Central memory CD8-positive, alpha-beta T cell (primary cell): ENCODE data around the gene SNCAIP.

Experiments used
- ATAC-seq: fragments of 150-1000 bp; cut with Tn5 transposase; replicated peaks from 2 replicates; pipeline ENCODE4 v1.10.0; 2022; ENCODE audit warnings: mild to moderate bottlenecking, moderate FRiP score, moderate number of reproducible peaks; ENCODE audit not compliant: poor library complexity, severe bottlenecking; ENCODE audit errors: extremely low read depth
- DNase-seq, 2 donors: peaks; one replicate each; pipeline ENCODE4 v3.0.0; 2021; ENCODE audit warnings: low spot score in 2 of 2
- H3K27ac Mint-ChIP-seq: one replicate; pipeline ENCODE4 v1.8.0; 2022; ENCODE audit warnings: low read depth, mild to moderate bottlenecking, moderate library complexity, mixed read lengths
- H3K27me3 Mint-ChIP-seq: one replicate; pipeline ENCODE4 v1.8.0; 2022; ENCODE audit warnings: mixed read lengths
- H3K36me3 Mint-ChIP-seq: one replicate; pipeline ENCODE4 v1.8.0; 2022; ENCODE audit warnings: mild to moderate bottlenecking, moderate library complexity, mixed read lengths; ENCODE audit not compliant: insufficient read depth
- H3K4me1 Mint-ChIP-seq: one replicate; pipeline ENCODE4 v1.8.0; 2022; ENCODE audit warnings: mixed read lengths
- H3K4me3 Mint-ChIP-seq: one replicate; pipeline ENCODE4 v1.8.0; 2022; ENCODE audit warnings: mild to moderate bottlenecking, moderate library complexity, mixed read lengths
- H3K9me3 Mint-ChIP-seq: one replicate; pipeline ENCODE4 v1.8.0; 2022; ENCODE audit warnings: mixed read lengths

The SNCAIP gene

DNA sequence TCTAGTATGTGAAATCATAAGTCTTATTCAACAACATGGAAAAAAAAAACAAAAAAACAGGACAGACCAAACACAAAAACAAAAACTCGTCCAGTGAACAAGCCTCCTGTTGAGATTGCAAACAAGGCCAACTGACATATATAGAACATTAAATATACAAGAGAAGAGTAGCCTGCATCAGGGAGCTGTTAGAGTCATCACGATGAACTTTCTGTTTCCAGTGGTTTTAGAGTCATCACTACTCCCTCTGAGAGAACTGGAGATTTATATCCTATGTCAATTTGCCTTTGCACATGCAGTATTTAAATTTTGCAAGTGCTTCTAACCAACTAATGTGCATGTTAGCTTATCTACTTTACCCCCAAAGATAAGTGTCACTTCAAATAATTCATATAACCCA is 9.9 kb downstream of the SNCAIP start:
- peaks cover 5% of the 10 kb centered on the region for H3K9me3 Mint-ChIP-seq
- H3K4me3 Mint-ChIP-seq, result no peak overlapping the region
- no peak overlapping the region for H3K27ac Mint-ChIP-seq
- no peaks in the 10 kb centered on the region for H3K4me1 Mint-ChIP-seq
- no peak for DNase-seq
- ATAC-seq, result no peak
- no peaks in the 10 kb centered on the region for H3K27me3 Mint-ChIP-seq
- no peaks in the 10 kb centered on the region for H3K36me3 Mint-ChIP-seq

DNA sequence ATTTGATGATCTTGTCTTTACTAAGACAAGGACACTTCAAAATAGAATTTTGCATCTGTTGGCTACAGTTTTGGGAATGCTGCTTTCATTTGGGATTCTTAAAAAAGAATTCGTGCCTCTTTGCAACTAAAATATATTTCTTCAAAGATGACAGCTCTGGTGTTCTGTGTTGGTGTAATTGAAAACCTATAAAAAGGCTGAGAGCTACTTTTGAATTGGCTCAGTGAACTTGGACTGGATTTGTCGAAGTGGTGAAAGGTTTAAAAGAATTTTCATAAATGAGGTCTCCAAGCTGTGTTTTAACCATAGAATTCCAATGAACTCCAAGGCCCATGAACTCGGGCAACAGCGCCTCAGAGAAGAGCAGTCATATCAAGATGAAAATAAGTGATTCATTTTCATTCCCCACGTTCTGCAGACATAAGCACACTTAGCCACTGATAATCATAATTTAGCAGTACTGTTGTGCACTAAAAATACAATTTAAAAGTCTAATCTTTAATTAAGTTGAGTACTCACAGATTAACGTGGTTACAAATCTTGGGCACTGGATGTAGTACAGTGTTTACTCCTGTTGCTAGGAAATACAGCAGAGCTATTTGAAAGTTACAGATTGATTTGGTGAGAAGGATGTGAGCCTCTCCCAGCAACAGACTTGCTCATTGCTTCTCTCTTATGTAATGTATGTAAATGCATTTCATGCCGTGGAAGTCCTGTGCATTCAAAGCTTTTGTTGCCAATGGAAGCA is 10.9 kb downstream of the SNCAIP start:
- Mint-ChIP-seq H3K27ac (no peak overlapping the region), H3K4me1 (no peaks in the 10 kb centered on the region), H3K9me3 (peaks cover 5% of the 10 kb centered on the region), H3K27me3 (no peaks in the 10 kb centered on the region), H3K4me3 (no peak overlapping the region), H3K36me3 (no peaks in the 10 kb centered on the region)
- ATAC-seq (no peak), DNase-seq (no peak)

GRCh38 chr5:122323738-122324137 is 11.7 kb downstream of the SNCAIP start:
- H3K27ac Mint-ChIP-seq, result no peak overlapping the region
- ATAC-seq, result no peak
- no peaks in the 10 kb centered on the region for H3K4me1 Mint-ChIP-seq
- no peaks in the 10 kb centered on the region for H3K27me3 Mint-ChIP-seq
- DNase-seq, result no peak
- no peaks in the 10 kb centered on the region for H3K36me3 Mint-ChIP-seq
- H3K9me3 Mint-ChIP-seq, result peaks cover 5% of the 10 kb centered on the region
- no peak overlapping the region for H3K4me3 Mint-ChIP-seq

GRCh38 chr5:122327110-122327509 is 15.1 kb downstream of the SNCAIP start:
- Mint-ChIP-seq H3K4me3 (no peak overlapping the region), H3K36me3 (no peaks in the 10 kb centered on the region), H3K9me3 (no peaks in the 10 kb centered on the region), H3K27me3 (no peaks in the 10 kb centered on the region), H3K27ac (no peak overlapping the region), H3K4me1 (no peaks in the 10 kb centered on the region)
- DNase-seq, result no peak
- no peak for ATAC-seq

DNA sequence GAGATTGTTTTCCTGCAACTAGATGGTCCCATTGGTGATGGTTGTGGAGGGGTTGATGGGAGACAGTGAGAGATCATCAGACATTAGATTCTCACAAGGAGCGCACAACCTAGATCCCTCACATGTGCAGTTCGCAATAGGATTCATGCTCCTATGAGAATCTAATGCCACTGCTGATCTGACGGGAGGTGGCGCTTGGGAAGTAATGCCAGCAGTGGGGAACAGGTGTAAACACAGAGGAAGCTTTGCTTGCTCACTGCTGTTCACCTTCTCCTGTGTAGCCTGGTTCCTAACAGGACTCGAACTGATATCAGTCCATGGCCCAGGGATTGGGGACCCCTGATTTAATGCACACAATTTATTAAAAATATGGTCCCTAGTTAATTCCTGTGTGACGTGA is 18.8 kb downstream of the SNCAIP start:
- no peak overlapping the region for H3K27ac Mint-ChIP-seq
- no peak for ATAC-seq
- no peak for DNase-seq
- peaks cover 6% of the 10 kb centered on the region for H3K9me3 Mint-ChIP-seq
- H3K4me1 Mint-ChIP-seq, result no peaks in the 10 kb centered on the region
- no peaks in the 10 kb centered on the region for H3K27me3 Mint-ChIP-seq
- no peak overlapping the region for H3K4me3 Mint-ChIP-seq
- H3K36me3 Mint-ChIP-seq, result no peaks in the 10 kb centered on the region

DNA sequence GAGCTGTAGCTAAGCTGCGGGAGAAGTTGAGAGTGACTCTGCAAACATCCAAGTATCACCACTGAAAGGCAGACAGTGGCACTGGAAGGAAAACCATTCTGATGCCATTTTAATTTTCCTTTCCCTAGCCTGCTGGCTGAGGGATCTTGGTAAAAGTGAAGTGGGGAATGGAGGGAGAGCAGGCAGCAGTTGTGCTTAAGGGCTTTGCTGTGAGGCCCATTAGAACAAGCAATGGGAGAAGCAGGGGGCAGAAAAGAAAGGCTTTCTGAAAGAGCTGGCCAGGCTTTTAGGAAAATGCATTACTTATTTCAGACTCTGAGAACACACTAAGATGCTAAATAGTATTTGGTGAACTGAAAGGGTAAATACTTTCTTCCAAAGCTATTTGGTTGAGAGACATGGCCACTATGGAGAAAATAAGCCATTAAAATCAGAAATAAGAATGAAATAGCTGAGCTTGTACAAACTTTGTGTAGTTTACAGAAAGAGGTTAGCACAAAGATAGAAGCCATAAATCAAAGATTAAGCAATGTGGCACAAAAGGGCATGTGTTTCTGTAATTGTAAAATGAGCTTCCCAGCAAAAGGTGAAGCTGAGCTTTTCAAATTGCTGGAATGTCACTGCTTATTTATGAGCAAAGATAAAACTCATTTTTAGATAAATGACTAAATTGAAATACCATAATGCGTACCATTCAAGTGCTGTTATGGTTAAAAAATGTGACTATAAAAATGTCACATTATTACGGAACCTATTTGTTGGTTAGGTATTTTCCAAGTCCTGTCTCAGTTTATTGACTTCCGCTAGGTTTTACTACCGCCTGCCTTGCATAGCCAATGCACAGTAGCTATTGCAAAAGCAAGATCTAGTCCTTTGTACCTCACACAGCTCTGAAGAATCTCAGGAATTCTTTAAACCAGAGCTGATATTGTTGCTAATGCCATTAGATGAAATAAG is 20.8 kb downstream of the SNCAIP start:
- no peaks in the 10 kb centered on the region for H3K27me3 Mint-ChIP-seq
- no peak overlapping the region for H3K27ac Mint-ChIP-seq

DNA sequence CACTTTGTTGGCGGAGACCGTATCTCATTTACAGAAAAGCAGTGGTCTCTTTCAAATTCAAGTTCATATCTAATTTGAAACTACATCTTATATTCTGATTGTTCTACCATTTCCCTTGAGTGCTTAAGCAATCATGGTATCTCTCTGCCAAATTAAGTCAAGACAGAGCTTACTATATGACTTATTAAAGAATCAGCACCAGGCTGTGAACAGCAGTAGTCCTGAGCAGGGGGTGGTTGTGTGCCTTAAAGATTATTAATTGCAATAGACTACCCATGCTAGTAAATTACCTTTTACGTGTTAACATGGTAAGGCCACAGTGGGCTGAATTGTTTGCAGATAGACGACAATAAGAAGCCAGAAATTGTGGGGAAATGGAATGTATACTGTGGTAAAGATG is 21.5 kb downstream of the SNCAIP start:
- H3K4me1 Mint-ChIP-seq, result no peaks in the 10 kb centered on the region
- DNase-seq (no peak), ATAC-seq (no peak)
- H3K4me3 Mint-ChIP-seq, result no peak overlapping the region
- H3K36me3 Mint-ChIP-seq, result no peaks in the 10 kb centered on the region
- no peak overlapping the region for H3K27ac Mint-ChIP-seq
- H3K27me3 Mint-ChIP-seq, result no peaks in the 10 kb centered on the region
- peaks cover 6% of the 10 kb centered on the region for H3K9me3 Mint-ChIP-seq

More for the DNA sequence above, 20.8 kb downstream of the SNCAIP start:
- Mint-ChIP-seq H3K36me3 (no peaks in the 10 kb centered on the region), H3K4me3 (no peak overlapping the region), H3K9me3 (peaks cover 6% of the 10 kb centered on the region), H3K4me1 (no peaks in the 10 kb centered on the region)
- ATAC-seq (no peak), DNase-seq (no peak)

DNA sequence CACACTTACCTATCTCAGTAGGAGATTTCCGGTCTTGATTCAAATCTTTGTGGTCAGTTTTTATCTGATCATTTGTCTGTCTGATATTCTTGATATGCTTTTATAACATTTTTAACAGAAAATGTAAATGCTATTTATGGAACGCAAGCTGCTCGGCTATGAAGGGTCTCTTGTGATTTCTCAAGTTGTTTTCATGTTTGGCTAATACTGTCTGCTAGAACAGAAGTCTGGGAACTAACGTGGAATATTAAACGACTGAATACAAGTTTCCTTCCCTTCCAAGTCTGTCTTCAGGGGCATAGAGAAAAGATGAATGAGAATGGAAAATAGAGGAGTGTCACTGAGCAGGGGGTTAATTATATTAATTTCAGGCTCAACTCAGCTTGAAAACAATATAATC is 27.6 kb downstream of the SNCAIP start:
- Mint-ChIP-seq H3K27ac (no peak overlapping the region), H3K27me3 (no peaks in the 10 kb centered on the region), H3K9me3 (no peaks in the 10 kb centered on the region), H3K36me3 (no peaks in the 10 kb centered on the region), H3K4me1 (no peaks in the 10 kb centered on the region), H3K4me3 (no peak overlapping the region)
- no peak for ATAC-seq
- DNase-seq, result no peak

DNA sequence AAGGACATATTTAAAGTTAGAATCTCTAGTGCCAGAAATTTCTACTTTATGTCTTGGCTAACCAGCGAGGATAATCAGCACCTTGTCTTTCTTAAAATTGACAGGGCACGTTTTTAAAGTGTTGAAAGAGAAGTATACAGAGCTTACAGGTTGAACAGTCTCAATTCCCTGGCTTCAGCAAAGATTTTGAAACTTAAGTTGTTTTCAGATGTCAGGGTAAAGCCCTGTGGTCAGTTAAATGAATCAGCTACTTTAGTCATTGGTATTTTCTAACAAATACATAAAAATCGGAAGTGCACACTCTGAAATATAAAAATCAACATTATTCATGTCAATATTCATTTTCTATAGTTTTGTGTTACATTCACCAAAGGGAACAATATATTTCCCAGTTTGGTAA is 29.1 kb downstream of the SNCAIP start:
- no peak overlapping the region for H3K27ac Mint-ChIP-seq
- no peak overlapping the region for H3K4me3 Mint-ChIP-seq
- DNase-seq, result no peak
- H3K4me1 Mint-ChIP-seq, result no peaks in the 10 kb centered on the region
- H3K9me3 Mint-ChIP-seq, result no peaks in the 10 kb centered on the region
- H3K36me3 Mint-ChIP-seq, result no peaks in the 10 kb centered on the region
- ATAC-seq, result no peak
- peaks cover 7% of the 10 kb centered on the region for H3K27me3 Mint-ChIP-seq

GRCh38 chr5:122342256-122342655 is 30.2 kb downstream of the SNCAIP start:
- no peaks in the 10 kb centered on the region for H3K4me1 Mint-ChIP-seq
- DNase-seq, result no peak
- H3K27me3 Mint-ChIP-seq, result peaks cover 9% of the 10 kb centered on the region
- H3K4me3 Mint-ChIP-seq, result no peak overlapping the region
- H3K9me3 Mint-ChIP-seq, result no peaks in the 10 kb centered on the region
- ATAC-seq, result no peak
- H3K36me3 Mint-ChIP-seq, result no peaks in the 10 kb centered on the region
- H3K27ac Mint-ChIP-seq, result no peak overlapping the region

DNA sequence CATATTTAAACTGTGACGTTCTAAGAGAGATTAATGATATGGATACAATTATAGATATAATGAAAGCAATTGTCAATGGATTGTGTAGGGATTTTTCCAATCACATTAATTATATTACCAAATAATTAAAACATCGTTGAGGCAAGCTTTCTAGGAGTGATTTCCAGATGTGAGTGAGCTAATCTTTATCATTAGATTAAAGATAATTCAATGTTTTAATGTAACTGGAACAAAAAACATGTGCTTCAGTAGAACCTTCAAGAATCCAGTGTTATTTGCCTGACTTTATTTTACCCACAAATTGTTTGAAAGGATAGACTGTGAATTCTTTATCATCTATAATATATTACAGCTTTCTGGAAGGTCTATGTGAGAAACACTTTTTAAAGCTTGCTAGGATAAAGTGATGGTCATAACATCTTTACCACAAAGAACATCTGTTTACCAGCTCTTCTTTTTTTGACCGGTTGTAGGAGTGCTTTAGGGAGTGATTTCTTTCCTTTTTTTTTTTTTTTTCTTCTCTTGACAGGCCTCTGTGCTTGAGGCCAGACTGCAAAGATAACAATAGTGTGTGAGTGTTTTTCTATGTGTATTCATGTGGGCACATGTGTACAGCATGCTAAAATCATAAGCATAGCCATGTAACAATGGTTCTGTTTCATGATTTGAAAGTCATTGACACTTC is 35.0 kb downstream of the SNCAIP start:
- Mint-ChIP-seq H3K27me3 (peaks cover 9% of the 10 kb centered on the region), H3K4me3 (no peak overlapping the region), H3K4me1 (no peaks in the 10 kb centered on the region), H3K27ac (no peak overlapping the region), H3K36me3 (no peaks in the 10 kb centered on the region), H3K9me3 (no peaks in the 10 kb centered on the region)
- ATAC-seq (no peak), DNase-seq (no peak)

DNA sequence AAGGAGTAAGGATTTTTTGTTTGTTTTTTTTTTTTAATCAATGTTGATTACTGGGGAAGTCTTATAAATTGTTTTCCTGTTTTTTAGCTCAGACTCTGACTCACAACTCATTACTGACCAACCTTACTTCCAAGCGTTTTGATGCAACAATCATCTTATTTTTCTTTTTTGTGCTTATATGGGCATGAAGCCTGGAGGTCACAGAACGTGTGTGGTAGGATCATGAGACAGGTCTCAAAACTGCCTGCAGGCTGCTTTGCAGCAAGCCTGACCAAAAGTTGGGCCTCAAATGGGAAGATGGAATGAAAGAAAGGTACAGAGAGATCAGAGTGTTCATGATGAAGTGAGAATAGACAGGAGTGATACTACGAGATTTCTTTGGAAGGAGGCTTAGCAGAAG is 38.5 kb downstream of the SNCAIP start:
- H3K27me3 Mint-ChIP-seq, result peaks cover 8% of the 10 kb centered on the region
- no peaks in the 10 kb centered on the region for H3K9me3 Mint-ChIP-seq
- ATAC-seq (no peak), DNase-seq (no peak)
- no peaks in the 10 kb centered on the region for H3K36me3 Mint-ChIP-seq
- H3K4me1 Mint-ChIP-seq, result no peaks in the 10 kb centered on the region
- no peak overlapping the region for H3K27ac Mint-ChIP-seq
- no peak overlapping the region for H3K4me3 Mint-ChIP-seq
